Activated CD8-positive, alpha-beta T cell treated with anti-CD3 and anti-CD28 coated beads, Interleukin-2, amount 10 ng/mL, durations not matched to agents 7 days and 5 days (primary cell): ENCODE data around the gene MOB2. TPM values are rescaled to one million over a fixed set of nuclear protein-coding genes. Genes with fewer than 3 reads are reported as not detected.

Source experiments
- ATAC-seq: fragments of 150-1000 bp; cut with Tn5 transposase; one replicate; pipeline ENCODE4 v1.10.0; 2021; ENCODE audit warnings: moderate library complexity
- CTCF ChIA-PET: fragments of 350-600 bp; sonication (Branson Sonifier 250); formaldehyde crosslinking; loops from one replicate; lab custom pipeline; 2021; ENCODE audit warnings: antibody characterized with exemption; lab: Charles Lee
- POLR2A ChIA-PET: fragments of 350-600 bp; sonication (Branson Sonifier 250); formaldehyde crosslinking; loops from one replicate; lab custom pipeline; 2021; ENCODE audit warnings: antibody characterized with exemption; lab: Charles Lee
- DNase-seq: peaks from one replicate; pipeline ENCODE4 v3.0.0-alpha.2; 2020
- H3K27ac Mint-ChIP-seq: one replicate; pipeline ENCODE4 v1.8.0; 2021; ENCODE audit warnings: mild to moderate bottlenecking, mixed read lengths
- H3K27me3 Mint-ChIP-seq: one replicate; pipeline ENCODE4 v1.8.0; 2021; ENCODE audit warnings: low read depth, mixed read lengths
- H3K36me3 Mint-ChIP-seq: one replicate; pipeline ENCODE4 v1.8.0; 2021; ENCODE audit warnings: low read depth, mixed read lengths
- H3K4me1 Mint-ChIP-seq: one replicate; pipeline ENCODE4 v1.8.0; 2021; ENCODE audit warnings: low read depth, mixed read lengths
- H3K4me3 Mint-ChIP-seq: one replicate; pipeline ENCODE4 v1.8.0; 2021; ENCODE audit warnings: mild to moderate bottlenecking, mixed read lengths
- H3K9me3 Mint-ChIP-seq: one replicate; pipeline ENCODE4 v1.8.0; 2022; ENCODE audit warnings: mixed read lengths; ENCODE audit not compliant: insufficient read depth
- total RNA-seq, 2 experiments: library from RNA; stranded (reverse); gene quantifications; one replicate each; pipeline ENCODE4 v1.2.3, GENCODE V29; 2021

Gene MOB2
- total RNA-seq, 2 experiments from 2014 or later: 29.3 to 31.6 TPM

GRCh38 chr11:1460986-1461825, 25.4 kb downstream of the MOB2 start:
- no peak overlapping the region for H3K27ac Mint-ChIP-seq
- H3K27me3 Mint-ChIP-seq: no peaks in the 10 kb centered on the region
- ChIA-PET POLR2A (no interaction called here), CTCF (no interaction called here)
- no peaks in the 10 kb centered on the region for H3K36me3 Mint-ChIP-seq
- H3K4me1 Mint-ChIP-seq: no peaks in the 10 kb centered on the region
- H3K4me3 Mint-ChIP-seq: no peak overlapping the region
- H3K9me3 Mint-ChIP-seq: no peaks in the 10 kb centered on the region
- ATAC-seq (no peak), DNase-seq (no peak)

- no peak overlapping the region for H3K4me3 Mint-ChIP-seq
- no peak overlapping the region for H3K27ac Mint-ChIP-seq
- DNase-seq: no peak
- POLR2A ChIA-PET: no interaction called here
- no peak for ATAC-seq
- no peaks in the 10 kb centered on the region for H3K9me3 Mint-ChIP-seq
- no peaks in the 10 kb centered on the region for H3K27me3 Mint-ChIP-seq
- no peaks in the 10 kb centered on the region for H3K36me3 Mint-ChIP-seq
- CTCF ChIA-PET: no interaction called here
- no peaks in the 10 kb centered on the region for H3K4me1 Mint-ChIP-seq
Observed at GRCh38 chr11:1460396-1460985, 26.1 kb downstream of the MOB2 start.

- Mint-ChIP-seq H3K9me3 (no peaks in the 10 kb centered on the region), H3K36me3 (no peaks in the 10 kb centered on the region), H3K27me3 (no peaks in the 10 kb centered on the region), H3K4me3 (no peak overlapping the region), H3K4me1 (no peaks in the 10 kb centered on the region), H3K27ac (no peak overlapping the region)
- ATAC-seq: no peak
- ChIA-PET POLR2A (no interaction called here), CTCF (no interaction called here)
- no peak for DNase-seq
Observed at GRCh38 chr11:1459764-1460395, 26.7 kb downstream of the MOB2 start.

- DNase-seq (no peak), ATAC-seq (no peak)
- no peaks in the 10 kb centered on the region for H3K27me3 Mint-ChIP-seq
- CTCF ChIA-PET: no interaction called here
- POLR2A ChIA-PET: no interaction called here
- H3K9me3 Mint-ChIP-seq: no peaks in the 10 kb centered on the region
- H3K4me1 Mint-ChIP-seq: no peaks in the 10 kb centered on the region
- no peak overlapping the region for H3K27ac Mint-ChIP-seq
- no peaks in the 10 kb centered on the region for H3K36me3 Mint-ChIP-seq
- H3K4me3 Mint-ChIP-seq: no peak overlapping the region
Observed at GRCh38 chr11:1459219-1459575, 27.4 kb downstream of the MOB2 start.

DNA sequence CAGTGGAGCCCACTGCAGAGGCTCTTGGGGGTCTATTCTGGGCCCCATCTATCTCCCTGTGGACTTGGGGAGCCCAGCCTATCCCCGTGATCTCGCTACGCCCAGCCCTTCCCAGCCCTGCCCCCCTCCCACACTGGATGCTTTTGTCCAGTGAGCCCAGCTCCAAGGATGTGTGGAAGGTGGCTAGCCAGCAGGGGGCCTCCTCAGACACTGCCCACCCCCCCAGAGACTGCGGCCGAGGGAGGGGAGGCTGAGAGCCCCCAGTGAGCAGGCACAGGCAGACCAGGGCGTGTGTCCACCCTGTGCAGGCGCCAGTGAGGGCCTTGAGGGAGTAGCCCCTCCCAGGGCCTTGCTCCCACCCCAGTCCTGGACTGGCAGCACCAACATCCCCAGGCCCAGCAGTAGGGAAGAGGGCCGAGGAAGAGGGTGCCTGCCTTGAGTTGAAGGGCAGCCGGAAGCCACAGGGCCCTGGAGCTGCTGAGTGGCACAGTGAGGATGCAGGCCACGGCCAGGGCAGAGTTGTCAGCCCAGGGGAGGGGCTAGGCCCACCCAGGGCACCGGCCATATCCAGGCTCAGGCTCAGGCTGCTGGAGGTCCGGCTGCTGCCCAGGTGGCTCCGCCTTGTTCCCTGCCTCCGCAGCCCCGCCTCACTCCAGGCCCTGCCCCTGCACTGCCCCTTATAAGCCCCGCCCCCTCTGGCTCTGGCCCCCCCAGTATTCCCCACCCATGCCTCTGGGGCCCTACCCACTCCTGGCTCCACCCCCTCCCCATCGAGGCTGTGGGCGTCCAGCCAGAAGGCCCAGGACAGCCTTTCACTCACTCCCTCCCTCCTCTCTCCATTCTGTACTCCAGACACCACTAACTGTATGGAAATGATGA, 28.0 kb downstream of the MOB2 start:
- ATAC-seq (peak; percentile 24), DNase-seq (no peak)
- H3K4me1 Mint-ChIP-seq: no peaks in the 10 kb centered on the region
- H3K4me3 Mint-ChIP-seq: no peak overlapping the region
- no peaks in the 10 kb centered on the region for H3K9me3 Mint-ChIP-seq
- H3K27ac Mint-ChIP-seq: no peak overlapping the region
- ChIA-PET POLR2A (no interaction called here), CTCF (no interaction called here)
- no peaks in the 10 kb centered on the region for H3K27me3 Mint-ChIP-seq
- H3K36me3 Mint-ChIP-seq: no peaks in the 10 kb centered on the region

DNA sequence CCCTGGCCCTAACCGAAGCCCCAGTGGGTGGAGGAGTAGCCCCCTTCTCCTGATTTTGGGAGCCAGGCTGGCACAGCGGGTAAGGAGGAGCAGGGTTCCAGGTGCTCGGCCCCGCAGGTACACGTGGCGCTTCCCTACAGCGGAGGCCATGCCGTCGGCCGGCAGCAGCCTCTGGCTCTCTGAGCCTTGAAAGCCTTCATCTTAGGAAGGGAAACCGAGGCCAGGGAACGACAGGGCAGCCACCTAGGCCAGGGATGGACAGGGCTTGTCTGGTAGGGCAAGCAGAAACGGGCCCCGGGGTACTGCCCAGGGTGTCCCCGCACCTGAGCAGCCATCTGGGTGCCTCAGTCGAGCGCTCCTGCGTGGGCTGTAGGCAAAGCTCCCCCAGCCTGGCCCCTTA, 28.7 kb downstream of the MOB2 start:
- no peaks in the 10 kb centered on the region for H3K9me3 Mint-ChIP-seq

GRCh38 chr11:1457326-1457680, 29.3 kb downstream of the MOB2 start:
- POLR2A ChIA-PET: no interaction called here
- no peak for DNase-seq
- Mint-ChIP-seq H3K4me1 (no peaks in the 10 kb centered on the region), H3K27ac (no peak overlapping the region), H3K27me3 (no peaks in the 10 kb centered on the region), H3K4me3 (no peak overlapping the region), H3K9me3 (no peaks in the 10 kb centered on the region), H3K36me3 (no peaks in the 10 kb centered on the region)
- CTCF ChIA-PET: no interaction called here
- no peak for ATAC-seq

More for the DNA sequence above, 28.7 kb downstream of the MOB2 start:
- CTCF ChIA-PET: no interaction called here
- H3K27ac Mint-ChIP-seq: no peak overlapping the region
- H3K4me1 Mint-ChIP-seq: no peaks in the 10 kb centered on the region
- H3K36me3 Mint-ChIP-seq: no peaks in the 10 kb centered on the region
- DNase-seq (no peak), ATAC-seq (no peak)
- no peak overlapping the region for H3K4me3 Mint-ChIP-seq
- POLR2A ChIA-PET: no interaction called here
- H3K27me3 Mint-ChIP-seq: no peaks in the 10 kb centered on the region

DNA sequence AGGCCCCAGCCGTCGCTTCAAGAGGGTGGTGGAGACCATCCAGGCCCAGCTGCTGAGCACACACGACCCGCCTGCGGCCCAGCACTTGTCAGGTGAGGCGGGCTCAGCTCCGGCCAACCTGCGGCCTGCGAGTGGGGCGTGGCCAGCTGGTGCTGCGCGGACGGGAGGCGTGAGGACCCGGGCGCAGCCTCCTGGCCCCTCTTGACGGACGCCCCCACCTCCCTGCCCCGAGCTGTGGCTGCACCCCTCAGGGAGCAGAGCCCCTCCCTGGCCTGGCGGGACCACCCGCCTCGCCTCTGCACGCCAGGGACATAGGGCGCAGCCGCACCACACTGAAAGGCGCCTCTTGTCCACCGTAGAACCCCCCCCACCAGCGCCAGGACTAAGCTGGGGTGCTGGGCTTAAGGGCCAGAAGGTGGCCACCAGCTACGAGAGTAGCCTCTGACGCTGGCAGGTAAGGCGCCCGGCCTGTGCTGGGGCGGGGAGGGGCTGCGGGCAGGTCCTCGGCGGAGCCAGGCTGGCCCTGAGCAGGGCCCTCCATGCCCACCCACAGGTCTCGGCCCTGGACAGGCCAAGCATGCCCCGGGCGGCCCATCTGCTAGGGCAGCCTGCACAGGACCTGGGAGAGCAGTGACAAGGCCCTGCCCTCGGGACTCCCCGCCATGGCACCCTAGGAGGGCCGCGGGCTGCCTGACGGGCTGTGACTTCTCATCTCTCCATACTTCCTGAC, 29.8 kb downstream of the MOB2 start:
- H3K4me1 Mint-ChIP-seq: no peaks in the 10 kb centered on the region
- ATAC-seq (no peak), DNase-seq (no peak)
- ChIA-PET POLR2A (no interaction called here), CTCF (no interaction called here)
- no peaks in the 10 kb centered on the region for H3K36me3 Mint-ChIP-seq
- no peaks in the 10 kb centered on the region for H3K27me3 Mint-ChIP-seq
- no peak overlapping the region for H3K4me3 Mint-ChIP-seq
- H3K9me3 Mint-ChIP-seq: no peaks in the 10 kb centered on the region
- H3K27ac Mint-ChIP-seq: no peak overlapping the region

DNA sequence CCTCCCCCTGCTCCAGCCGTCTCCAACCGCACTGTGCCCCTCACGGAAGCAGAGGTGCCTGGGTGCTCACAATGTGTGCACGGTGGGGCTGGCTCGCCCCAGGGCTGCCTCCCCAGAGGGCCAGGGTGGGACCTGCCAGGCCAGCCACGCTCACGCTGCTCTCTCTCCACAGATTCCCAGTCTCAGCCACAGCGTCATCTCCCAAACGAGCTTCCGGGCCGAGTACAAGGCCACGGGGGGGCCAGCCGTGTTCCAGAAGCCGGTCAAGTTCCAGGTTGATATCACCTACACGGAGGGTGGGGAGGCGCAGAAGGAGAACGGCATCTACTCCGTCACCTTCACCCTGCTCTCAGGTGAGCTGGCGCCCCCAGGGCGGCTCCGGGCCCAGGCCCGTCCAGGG, 30.4 kb downstream of the MOB2 start:
- Mint-ChIP-seq H3K27ac (no peak overlapping the region), H3K4me1 (no peaks in the 10 kb centered on the region), H3K36me3 (no peaks in the 10 kb centered on the region), H3K4me3 (no peak overlapping the region), H3K9me3 (no peaks in the 10 kb centered on the region), H3K27me3 (no peaks in the 10 kb centered on the region)
- ATAC-seq: no peak
- CTCF ChIA-PET: no interaction called here
- DNase-seq: no peak
- POLR2A ChIA-PET: no interaction called here

DNA sequence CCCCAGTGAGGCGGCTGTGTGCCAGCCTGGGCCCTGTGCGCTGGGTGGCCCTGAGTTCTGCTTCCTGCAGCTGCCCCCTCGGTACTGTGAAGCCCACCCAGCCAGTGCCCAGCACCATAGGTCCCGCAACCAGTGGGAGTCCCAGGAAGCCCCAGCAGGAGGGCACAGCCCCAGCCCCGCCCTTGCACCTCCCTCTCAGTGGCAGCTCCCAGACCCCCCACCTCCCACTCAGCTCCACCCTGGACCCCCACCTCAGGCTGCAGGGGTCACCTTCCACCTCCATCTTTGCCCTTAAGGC, 30.9 kb downstream of the MOB2 start:
- ATAC-seq (no peak), DNase-seq (no peak)
- ChIA-PET POLR2A (no interaction called here), CTCF (no interaction called here)
- Mint-ChIP-seq H3K4me3 (no peak overlapping the region), H3K36me3 (no peaks in the 10 kb centered on the region), H3K9me3 (no peaks in the 10 kb centered on the region), H3K4me1 (no peaks in the 10 kb centered on the region), H3K27ac (no peak overlapping the region), H3K27me3 (no peaks in the 10 kb centered on the region)

GRCh38 chr11:1455032-1455762, 31.4 kb downstream of the MOB2 start:
- DNase-seq (no peak), ATAC-seq (no peak)
- no peak overlapping the region for H3K27ac Mint-ChIP-seq
- H3K4me3 Mint-ChIP-seq: no peak overlapping the region
- no peaks in the 10 kb centered on the region for H3K4me1 Mint-ChIP-seq
- no peaks in the 10 kb centered on the region for H3K27me3 Mint-ChIP-seq
- H3K9me3 Mint-ChIP-seq: no peaks in the 10 kb centered on the region
- ChIA-PET CTCF (no interaction called here), POLR2A (no interaction called here)
- no peaks in the 10 kb centered on the region for H3K36me3 Mint-ChIP-seq
